Gastroesophageal sphincter (tissue), 4 donors: Measurements from ENCODE around the gene BICD1. TPM values are rescaled to one million over a fixed set of nuclear protein-coding genes. Genes with fewer than 3 reads are reported as not detected.

Source experiments
- ATAC-seq: fragments of 150-250 bp; one replicate; pipeline ENCODE4 v1.9.1; 2016; ENCODE audit warnings: mild to moderate bottlenecking, moderate library complexity
- H3K27ac ChIP-seq, 4 donors: fragments of 200-600 bp; sonication (generic) in 3 of 4; 1 replicate in 3 of 4; 2 replicates in 1 of 4; pipeline ENCODE4 v1.5.1; 2016 to 2019
- H3K27me3 ChIP-seq: fragments of 200-600 bp; sonication (generic); one replicate; pipeline ENCODE4 v1.5.1; 2019
- H3K36me3 ChIP-seq, 2 donors: fragments of 200-600 bp; sonication (generic); one replicate each; pipeline ENCODE4 v1.5.1; 2019; ENCODE audit warnings: control low read depth in 1 of 2
- H3K4me1 ChIP-seq, 3 donors: fragments of 200-600 bp; sonication (generic); 1 replicate in 2 of 3; 2 replicates in 1 of 3; pipeline ENCODE4 v1.5.1; 2016 to 2019; ENCODE audit warnings: control low read depth in 2 of 3
- H3K4me3 ChIP-seq, 2 donors: fragments of 200-600 bp; sonication (generic); one replicate each; pipeline ENCODE4 v1.5.1; 2019; ENCODE audit warnings: mild to moderate bottlenecking in 1 of 2, moderate library complexity in 1 of 2
- H3K9me3 ChIP-seq, 3 donors: fragments of 200-600 bp; sonication (generic); one replicate each; pipeline ENCODE4 v1.5.1; 2017 to 2019; ENCODE audit warnings: control low read depth in 2 of 3
- EP300 ChIP-seq: sonication (generic); formaldehyde crosslinking; IDR thresholded peaks from one replicate; pipeline ENCODE4 v1.6.1; 2017; ENCODE audit warnings: antibody characterized with exemption, mild to moderate bottlenecking
- POLR2A ChIP-seq, 2 donors: fragments of 450-650 bp; IDR thresholded peaks; one replicate each; pipeline ENCODE4 v1.6.1; 2017; ENCODE audit warnings: antibody characterized with exemption in 2 of 2, mild to moderate bottlenecking in 2 of 2, moderate library complexity in 1 of 2
- POLR2AphosphoS5 ChIP-seq: sonication (generic); formaldehyde crosslinking; IDR thresholded peaks from one replicate; pipeline ENCODE4 v1.6.1; 2017; ENCODE audit warnings: antibody characterized with exemption
- WGBS, 2 donors: methylation state at CpG; one replicate each; pipeline ENCODE4 v1.1.5; 2018; ENCODE audit warnings: low coverage in 1 of 2; 5-methylcytosine and 5-hydroxymethylcytosine counted together
- total RNA-seq, 4 donors: library from RNA; depleted of rRNA; stranded (reverse); fragments of >200 nt; gene quantifications; one replicate each; pipeline ENCODE4 v1.1.0, GENCODE V29; 2016
- TF ChIP-seq, protein P1 (sequence below), 4 experiments: fragments of 200-600 bp in 2 of 4; fragments of 450-650 bp in 2 of 4; sonication (generic) in 1 of 4; IDR thresholded peaks; one replicate each; pipeline ENCODE4 v1.5.1; 2017 to 2019; ENCODE audit warnings: antibody characterized with exemption in 4 of 4, mild to moderate bottlenecking in 2 of 4, moderate library complexity in 2 of 4

BICD1 gene
- total RNA-seq, 4 donors from 2014 or later, result 3.8 to 22.5 (median 16.3) TPM

DNA sequence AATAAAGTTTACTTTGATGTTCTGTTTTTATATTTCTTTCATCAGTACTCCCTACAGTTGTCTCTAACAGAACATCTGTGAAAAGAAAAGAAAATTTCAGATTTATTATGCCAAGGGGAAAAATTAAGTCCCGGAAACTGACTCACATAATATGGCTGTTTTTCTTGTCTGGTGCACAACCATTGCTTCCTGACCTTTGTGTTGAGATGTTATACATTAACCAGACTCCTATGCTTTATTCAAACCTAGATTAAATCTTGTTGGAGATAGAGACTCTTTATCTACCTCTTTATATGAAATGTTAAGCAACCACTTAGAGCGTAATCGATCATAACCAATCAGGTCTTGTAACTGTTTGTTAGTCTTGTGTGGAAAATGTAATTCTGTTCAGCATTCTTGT lies 37.6 kb upstream of the BICD1 start:
- peaks cover 0 to 7% (median 0%) of the 10 kb centered on the region in 3 donors for H3K9me3 ChIP-seq
- TF ChIP-seq POLR2AphosphoS5, result no peak
- TF ChIP-seq, protein P1, sequence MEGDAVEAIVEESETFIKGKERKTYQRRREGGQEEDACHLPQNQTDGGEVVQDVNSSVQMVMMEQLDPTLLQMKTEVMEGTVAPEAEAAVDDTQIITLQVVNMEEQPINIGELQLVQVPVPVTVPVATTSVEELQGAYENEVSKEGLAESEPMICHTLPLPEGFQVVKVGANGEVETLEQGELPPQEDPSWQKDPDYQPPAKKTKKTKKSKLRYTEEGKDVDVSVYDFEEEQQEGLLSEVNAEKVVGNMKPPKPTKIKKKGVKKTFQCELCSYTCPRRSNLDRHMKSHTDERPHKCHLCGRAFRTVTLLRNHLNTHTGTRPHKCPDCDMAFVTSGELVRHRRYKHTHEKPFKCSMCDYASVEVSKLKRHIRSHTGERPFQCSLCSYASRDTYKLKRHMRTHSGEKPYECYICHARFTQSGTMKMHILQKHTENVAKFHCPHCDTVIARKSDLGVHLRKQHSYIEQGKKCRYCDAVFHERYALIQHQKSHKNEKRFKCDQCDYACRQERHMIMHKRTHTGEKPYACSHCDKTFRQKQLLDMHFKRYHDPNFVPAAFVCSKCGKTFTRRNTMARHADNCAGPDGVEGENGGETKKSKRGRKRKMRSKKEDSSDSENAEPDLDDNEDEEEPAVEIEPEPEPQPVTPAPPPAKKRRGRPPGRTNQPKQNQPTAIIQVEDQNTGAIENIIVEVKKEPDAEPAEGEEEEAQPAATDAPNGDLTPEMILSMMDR (IDR thresholded peaks at IDR 0.05), result no peak
- no peak for TF ChIP-seq EP300
- no peak for TF ChIP-seq POLR2A (IDR thresholded peaks at IDR 0.05)
- no peaks in the 10 kb centered on the region for H3K36me3 ChIP-seq
- H3K27me3 ChIP-seq, result peaks cover 12% of the 10 kb centered on the region
- 68 to 91% methylated on average over 3 of the region's 3 CpGs for WGBS, 2 donors
- H3K27ac ChIP-seq, result no peak overlapping the region
- no peaks in the 10 kb centered on the region for H3K4me1 ChIP-seq
- ATAC-seq, result no peak
- H3K4me3 ChIP-seq, result no peak overlapping the region

DNA sequence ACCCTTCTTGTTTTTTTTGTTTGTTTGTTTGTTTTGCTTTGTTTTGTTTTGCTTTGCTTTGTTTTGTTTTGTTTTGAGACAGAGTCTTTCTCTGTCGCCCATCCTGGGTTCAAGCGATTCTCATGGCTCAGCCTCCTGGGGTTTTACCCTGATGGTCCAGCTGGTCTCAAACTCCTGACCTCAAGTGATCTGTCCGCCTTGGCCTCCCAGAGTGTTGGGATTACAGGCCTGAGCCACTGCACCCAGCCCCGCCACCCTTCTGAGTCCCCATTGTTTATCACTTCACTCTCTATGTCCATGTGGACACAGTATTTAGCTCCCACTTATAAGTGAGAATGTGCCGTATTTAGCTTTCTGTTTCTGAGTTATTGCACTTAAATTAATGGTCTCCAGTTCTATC lies 36.9 kb upstream of the BICD1 start:
- Histone ChIP-seq H3K27me3 (peaks cover 7% of the 10 kb centered on the region), H3K36me3 (no peaks in the 10 kb centered on the region), H3K27ac (no peak overlapping the region), H3K4me3 (no peak overlapping the region), H3K9me3 (peaks cover 0 to 14% (median 0%) of the 10 kb centered on the region in 3 donors), H3K4me1 (no peaks in the 10 kb centered on the region)
- TF ChIP-seq POLR2A (IDR thresholded peaks at IDR 0.05), result no peak
- TF ChIP-seq, protein P1 (IDR thresholded peaks at IDR 0.05), result no peak
- TF ChIP-seq POLR2AphosphoS5, result no peak
- TF ChIP-seq EP300, result no peak
- 95% methylated on average over 5 of the region's 5 CpGs; no CpG with 5 or more reads in 1 of the 2 donors for WGBS, 2 donors
- ATAC-seq, result no peak

DNA sequence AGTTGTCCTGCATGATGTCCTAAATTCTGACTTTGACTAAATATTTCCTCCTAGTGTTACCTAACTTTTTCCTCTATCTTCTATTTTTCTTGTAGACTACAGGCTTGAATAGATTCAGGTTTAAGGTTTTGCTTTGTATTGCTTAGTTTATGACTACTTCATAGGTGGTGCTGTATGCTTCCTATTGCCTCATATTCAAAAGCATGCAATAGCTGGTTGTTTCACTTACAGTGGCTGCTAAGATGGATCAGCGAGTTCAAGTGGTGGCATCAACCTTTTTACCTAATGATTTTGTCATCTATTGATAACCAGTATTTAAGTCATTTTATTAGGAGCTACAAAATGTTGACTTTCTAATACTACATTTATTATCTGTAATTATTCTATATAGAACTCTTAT lies 36.3 kb upstream of the BICD1 start:
- Histone ChIP-seq H3K27ac (no peak overlapping the region), H3K36me3 (no peaks in the 10 kb centered on the region), H3K27me3 (peaks cover 5% of the 10 kb centered on the region), H3K4me3 (no peak overlapping the region), H3K9me3 (peaks cover 0 to 15% (median 0%) of the 10 kb centered on the region in 3 donors), H3K4me1 (no peaks in the 10 kb centered on the region)
- ATAC-seq, result no peak
- no peak for TF ChIP-seq POLR2A (IDR thresholded peaks at IDR 0.05)
- TF ChIP-seq, protein P1 (IDR thresholded peaks at IDR 0.05), result no peak
- TF ChIP-seq POLR2AphosphoS5, result no peak
- no peak for TF ChIP-seq EP300
- WGBS, 2 donors, result 45 to 88% methylated on average over 1 of the region's 1 CpG

DNA sequence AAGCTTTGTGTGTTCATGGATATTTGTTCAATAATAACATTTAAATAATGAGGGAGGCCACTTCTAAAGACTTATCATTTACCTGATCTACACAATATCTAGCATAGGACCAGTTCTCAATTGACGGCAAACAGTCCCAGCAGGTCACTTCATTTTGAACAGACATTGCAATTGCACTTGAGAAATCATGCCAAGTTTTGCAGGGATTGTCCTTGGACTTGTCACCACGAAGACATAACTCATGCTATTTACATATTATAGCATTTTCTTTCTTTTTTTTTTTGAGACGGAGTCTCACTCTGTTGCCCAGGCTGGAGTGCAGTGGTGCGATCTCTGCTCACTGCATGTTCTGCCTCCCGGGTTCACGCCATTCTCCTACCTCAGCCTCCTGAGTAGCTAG lies 34.5 kb upstream of the BICD1 start:
- TF ChIP-seq EP300, result no peak
- no peak for TF ChIP-seq POLR2AphosphoS5
- TF ChIP-seq POLR2A (IDR thresholded peaks at IDR 0.05), result no peak
- TF ChIP-seq, protein P1 (IDR thresholded peaks at IDR 0.05), result no peak
- Histone ChIP-seq H3K36me3 (no peaks in the 10 kb centered on the region), H3K4me3 (no peak overlapping the region), H3K27me3 (no peaks in the 10 kb centered on the region), H3K4me1 (no peaks in the 10 kb centered on the region), H3K27ac (no peak overlapping the region), H3K9me3 (peaks cover 0 to 15% (median 0%) of the 10 kb centered on the region in 3 donors)
- 86 to 100% methylated on average over 1 to 6 of the region's 6 CpGs for WGBS, 2 donors
- no peak for ATAC-seq

DNA sequence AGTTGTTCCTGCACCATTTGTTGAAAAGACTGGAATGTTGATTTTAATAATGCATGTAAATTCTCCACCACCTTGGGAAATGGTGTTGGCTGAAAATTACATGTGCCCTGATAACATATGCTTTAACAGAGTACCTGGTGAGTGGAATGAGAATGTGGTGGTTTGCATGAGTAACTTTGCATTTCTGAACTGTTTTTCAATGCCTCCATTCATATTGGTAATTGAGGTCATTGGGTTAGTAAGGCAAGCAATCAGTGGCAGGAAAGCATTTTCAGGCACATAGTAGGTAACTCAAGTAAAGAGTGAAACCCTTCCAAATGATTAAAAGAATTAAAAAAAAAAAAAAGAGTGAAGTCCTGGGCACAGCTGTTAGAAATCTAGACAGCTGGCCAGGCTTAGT lies 32.2 kb upstream of the BICD1 start:
- Histone ChIP-seq H3K36me3 (no peaks in the 10 kb centered on the region), H3K4me1 (no peaks in the 10 kb centered on the region), H3K27me3 (no peaks in the 10 kb centered on the region), H3K27ac (no peak overlapping the region), H3K4me3 (no peak overlapping the region), H3K9me3 (peaks cover 0 to 15% (median 0%) of the 10 kb centered on the region in 3 donors)
- no peak for ATAC-seq
- TF ChIP-seq POLR2A (IDR thresholded peaks at IDR 0.05) (no peak), EP300 (no peak), POLR2AphosphoS5 (no peak)
- TF ChIP-seq, protein P1 (IDR thresholded peaks at IDR 0.05), result no peak
